ENCODE data around the gene PDLIM4.

The PDLIM4 gene

GRCh38 chr5:132227485-132228240 is 29.8 kb upstream of the PDLIM4 start, which contains the start of gene P4HA2:
P4HA2 (minus strand) TSS chr5:132227853; CDS start chr5:132218626, 9,227 bp downstream.
- peak; percentile 4 for DNase-seq (ENCODE audit: low read depth)

GRCh38 chr5:132228241-132229035 is 29.1 kb upstream of the PDLIM4 start:
- no peak for DNase-seq (ENCODE audit: low read depth)

GRCh38 chr5:132229236-132229635 is 28.3 kb upstream of the PDLIM4 start:
- DNase-seq (ENCODE audit: low read depth), result no peak

- DNase-seq (ENCODE audit: low read depth), result no peak
Measured at GRCh38 chr5:132230871-132231270, 26.6 kb upstream of the PDLIM4 start.

GRCh38 chr5:132232465-132232864 is 25.0 kb upstream of the PDLIM4 start:
- DNase-seq (ENCODE audit: low read depth), result no peak

GRCh38 chr5:132233081-132233480 is 24.4 kb upstream of the PDLIM4 start:
- no peak for DNase-seq (ENCODE audit: low read depth)

GRCh38 chr5:132233811-132234683 is 23.4 kb upstream of the PDLIM4 start:
- DNase-seq (ENCODE audit: low read depth), result no peak

- DNase-seq (ENCODE audit: low read depth), result no peak
Measured at GRCh38 chr5:132234684-132235062, 22.8 kb upstream of the PDLIM4 start.

- DNase-seq (ENCODE audit: low read depth), result no peak
Measured at GRCh38 chr5:132235340-132235739, 22.2 kb upstream of the PDLIM4 start.

GRCh38 chr5:132237141-132237540 is 20.4 kb upstream of the PDLIM4 start:
- no peak for DNase-seq (ENCODE audit: low read depth)

GRCh38 chr5:132237670-132238069 is 19.8 kb upstream of the PDLIM4 start:
- no peak for DNase-seq (ENCODE audit: low read depth)

- peak; percentile 24 for DNase-seq (ENCODE audit: low read depth)
Measured at GRCh38 chr5:132238169-132238744, 19.2 kb upstream of the PDLIM4 start.

GRCh38 chr5:132238901-132239500 is 18.5 kb upstream of the PDLIM4 start:
- DNase-seq (ENCODE audit: low read depth), result no peak

- no peak for DNase-seq (ENCODE audit: low read depth)
Measured at GRCh38 chr5:132239776-132240175, 17.7 kb upstream of the PDLIM4 start.

- DNase-seq (ENCODE audit: low read depth), result no peak
Measured at GRCh38 chr5:132243366-132243977, 14.0 kb upstream of the PDLIM4 start.

GRCh38 chr5:132245593-132245992 is 11.9 kb upstream of the PDLIM4 start:
- no peak for DNase-seq (ENCODE audit: low read depth)

- DNase-seq (ENCODE audit: low read depth), result no peak
Measured at GRCh38 chr5:132246806-132247205, 10.7 kb upstream of the PDLIM4 start.

- DNase-seq (ENCODE audit: low read depth), result no peak
Measured at GRCh38 chr5:132250547-132250946, 6.9 kb upstream of the PDLIM4 start.

- DNase-seq (ENCODE audit: low read depth), result no peak
Measured at GRCh38 chr5:132251220-132251725, 6.2 kb upstream of the PDLIM4 start.

- DNase-seq (ENCODE audit: low read depth), result no peak
Measured at GRCh38 chr5:132253008-132253441, 4.5 kb upstream of the PDLIM4 start.
